GM12878 (cell line): ENCODE measurements around the gene PDE1C.

ENCODE experiments used
- CBFB ChIP-seq: IDR thresholded peaks from 2 replicates; pipeline ENCODE4 v1.6.1; 2016; ENCODE audit warnings: antibody characterized with exemption, low read depth
- CREB1 ChIP-seq: IDR thresholded peaks from 2 replicates; pipeline ENCODE4 v1.6.1; 2012; ENCODE audit warnings: low read depth, mild to moderate bottlenecking, inconsistent platforms
- ESRRA ChIP-seq: IDR thresholded peaks from 2 replicates; pipeline ENCODE4 v1.6.1; 2012; ENCODE audit warnings: mild to moderate bottlenecking, low read length, improper control_type of control experiment
- KDM1A ChIP-seq: fragments of 200-600 bp; sonication (generic); IDR thresholded peaks from 2 replicates; pipeline ENCODE4 v1.6.1; 2016; ENCODE audit warnings: borderline replicate concordance
- MYC ChIP-seq: IDR thresholded peaks from 2 replicates; pipeline ENCODE4 v1.6.1; 2011; ENCODE audit warnings: mild to moderate bottlenecking, low read length, moderate library complexity, inconsistent platforms; ENCODE audit not compliant: insufficient read depth, insufficient replicate concordance, insufficient read length, severe bottlenecking
- POLR2A ChIP-seq: IDR thresholded peaks from 2 replicates; pipeline ENCODE4 v1.6.1; 2011; ENCODE audit warnings: low read depth, mild to moderate bottlenecking, low read length
- RCOR1 ChIP-seq: conservative IDR thresholded peaks from 2 replicates; pipeline ENCODE4 v1.6.1; 2012; ENCODE audit warnings: low read depth, low read length, improper control_type of control experiment
- STAT1 ChIP-seq: fragments of 450-650 bp; conservative IDR thresholded peaks from 2 replicates; pipeline ENCODE4 v1.6.1; 2014; ENCODE audit warnings: antibody characterized with exemption, mild to moderate bottlenecking
- TF ChIP-seq, protein P1 (sequence below), 3 experiments: IDR thresholded peaks in 2 of 3; conservative IDR thresholded peaks in 1 of 3; 2 replicates each; pipeline ENCODE4 v1.5.1; 2011; ENCODE audit warnings: low read depth in 3 of 3, low read length in 3 of 3, mild to moderate bottlenecking in 3 of 3, control low read depth in 2 of 3, moderate library complexity in 2 of 3, inconsistent platforms in 1 of 3, mixed read lengths in 1 of 3; ENCODE audit not compliant: control insufficient read depth in 2 of 3, insufficient read depth in 1 of 3; ENCODE audit errors: extremely low read depth in 1 of 3
- TF ChIP-seq, protein P2 (sequence below): IDR thresholded peaks from 2 replicates; pipeline ENCODE4 v1.6.1; 2011; ENCODE audit warnings: low read depth, low read length, improper control_type of control experiment, borderline replicate concordance
- TF ChIP-seq, protein P3 (sequence below): IDR thresholded peaks from 2 replicates; pipeline ENCODE4 v1.6.1; 2012; ENCODE audit warnings: low read length, inconsistent platforms

GRCh38 chr7:31825576-31825975, 244.6 kb downstream of the PDE1C start:
- TF ChIP-seq, protein P1, sequence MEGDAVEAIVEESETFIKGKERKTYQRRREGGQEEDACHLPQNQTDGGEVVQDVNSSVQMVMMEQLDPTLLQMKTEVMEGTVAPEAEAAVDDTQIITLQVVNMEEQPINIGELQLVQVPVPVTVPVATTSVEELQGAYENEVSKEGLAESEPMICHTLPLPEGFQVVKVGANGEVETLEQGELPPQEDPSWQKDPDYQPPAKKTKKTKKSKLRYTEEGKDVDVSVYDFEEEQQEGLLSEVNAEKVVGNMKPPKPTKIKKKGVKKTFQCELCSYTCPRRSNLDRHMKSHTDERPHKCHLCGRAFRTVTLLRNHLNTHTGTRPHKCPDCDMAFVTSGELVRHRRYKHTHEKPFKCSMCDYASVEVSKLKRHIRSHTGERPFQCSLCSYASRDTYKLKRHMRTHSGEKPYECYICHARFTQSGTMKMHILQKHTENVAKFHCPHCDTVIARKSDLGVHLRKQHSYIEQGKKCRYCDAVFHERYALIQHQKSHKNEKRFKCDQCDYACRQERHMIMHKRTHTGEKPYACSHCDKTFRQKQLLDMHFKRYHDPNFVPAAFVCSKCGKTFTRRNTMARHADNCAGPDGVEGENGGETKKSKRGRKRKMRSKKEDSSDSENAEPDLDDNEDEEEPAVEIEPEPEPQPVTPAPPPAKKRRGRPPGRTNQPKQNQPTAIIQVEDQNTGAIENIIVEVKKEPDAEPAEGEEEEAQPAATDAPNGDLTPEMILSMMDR (IDR thresholded peaks at IDR 0.05 in 2 of 3, conservative IDR thresholded peaks at IDR 0.05 in 1 of 3; ENCODE audit: control insufficient read depth in 2 of 3, extremely low read depth in 1 of 3, insufficient read depth in 1 of 3, low read depth in 3 of 3, low read length in 3 of 3): no peak
- TF ChIP-seq ESRRA (no peak), STAT1 (no peak), KDM1A (no peak), CBFB (no peak), MYC (no peak), POLR2A (no peak), CREB1 (no peak), RCOR1 (no peak)
- TF ChIP-seq, protein P2, sequence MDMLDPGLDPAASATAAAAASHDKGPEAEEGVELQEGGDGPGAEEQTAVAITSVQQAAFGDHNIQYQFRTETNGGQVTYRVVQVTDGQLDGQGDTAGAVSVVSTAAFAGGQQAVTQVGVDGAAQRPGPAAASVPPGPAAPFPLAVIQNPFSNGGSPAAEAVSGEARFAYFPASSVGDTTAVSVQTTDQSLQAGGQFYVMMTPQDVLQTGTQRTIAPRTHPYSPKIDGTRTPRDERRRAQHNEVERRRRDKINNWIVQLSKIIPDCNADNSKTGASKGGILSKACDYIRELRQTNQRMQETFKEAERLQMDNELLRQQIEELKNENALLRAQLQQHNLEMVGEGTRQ: no peak
- TF ChIP-seq, protein P3, sequence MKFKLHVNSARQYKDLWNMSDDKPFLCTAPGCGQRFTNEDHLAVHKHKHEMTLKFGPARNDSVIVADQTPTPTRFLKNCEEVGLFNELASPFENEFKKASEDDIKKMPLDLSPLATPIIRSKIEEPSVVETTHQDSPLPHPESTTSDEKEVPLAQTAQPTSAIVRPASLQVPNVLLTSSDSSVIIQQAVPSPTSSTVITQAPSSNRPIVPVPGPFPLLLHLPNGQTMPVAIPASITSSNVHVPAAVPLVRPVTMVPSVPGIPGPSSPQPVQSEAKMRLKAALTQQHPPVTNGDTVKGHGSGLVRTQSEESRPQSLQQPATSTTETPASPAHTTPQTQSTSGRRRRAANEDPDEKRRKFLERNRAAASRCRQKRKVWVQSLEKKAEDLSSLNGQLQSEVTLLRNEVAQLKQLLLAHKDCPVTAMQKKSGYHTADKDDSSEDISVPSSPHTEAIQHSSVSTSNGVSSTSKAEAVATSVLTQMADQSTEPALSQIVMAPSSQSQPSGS: no peak
